HG03135 (cell line): ENCODE measurements around the gene RPH3AL.
"Not testable (repeated sequence)": the region's sequence is repeated elsewhere in the genome, so short reads cannot be mapped to it uniquely, and the experiment has no call there.

Experiments used
- ATAC-seq: cut with Tn5 transposase; IDR thresholded peaks from one replicate; pipeline ENCODE4 v1.9.1; 2021; ENCODE audit warnings: mild to moderate bottlenecking, moderate library complexity; ENCODE audit not compliant: unreplicated experiment

Gene RPH3AL

DNA sequence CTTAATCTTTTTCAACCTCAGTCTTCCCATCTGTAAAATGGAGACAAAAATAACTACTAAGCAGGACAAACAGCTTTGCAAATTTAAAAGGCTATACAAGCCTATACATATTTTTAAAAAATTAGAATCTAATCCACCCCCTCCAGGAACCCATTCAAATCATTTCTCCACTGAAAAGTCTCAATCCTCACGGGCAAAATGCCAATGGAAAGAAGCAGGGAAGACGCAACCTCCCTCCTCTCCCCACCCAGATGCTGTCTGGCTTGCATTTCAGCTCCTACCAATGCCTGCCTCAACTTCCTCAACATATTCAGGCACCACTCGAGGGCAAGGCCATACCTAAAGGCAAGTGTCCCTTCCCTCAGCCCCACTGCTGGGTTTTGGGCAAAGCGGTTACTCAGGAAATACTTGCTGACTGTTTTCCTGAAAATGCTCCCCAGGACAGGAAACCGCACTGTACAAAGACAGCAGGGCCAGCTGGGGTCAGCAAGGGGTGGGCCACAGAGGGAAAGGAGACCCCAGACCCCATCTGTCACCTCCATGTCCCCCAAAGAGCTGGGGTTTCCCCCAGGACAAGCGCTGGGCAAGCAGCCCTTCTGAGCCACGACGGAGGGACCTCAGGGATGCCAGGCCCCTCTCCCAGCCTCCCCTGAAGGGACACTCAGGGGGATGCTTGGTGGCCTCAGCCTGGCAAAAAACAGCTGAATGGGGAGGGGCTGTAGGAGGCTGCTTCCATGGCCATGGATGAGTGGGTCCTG lies 123.5 kb downstream of the RPH3AL start:
- ATAC-seq: no peak

DNA sequence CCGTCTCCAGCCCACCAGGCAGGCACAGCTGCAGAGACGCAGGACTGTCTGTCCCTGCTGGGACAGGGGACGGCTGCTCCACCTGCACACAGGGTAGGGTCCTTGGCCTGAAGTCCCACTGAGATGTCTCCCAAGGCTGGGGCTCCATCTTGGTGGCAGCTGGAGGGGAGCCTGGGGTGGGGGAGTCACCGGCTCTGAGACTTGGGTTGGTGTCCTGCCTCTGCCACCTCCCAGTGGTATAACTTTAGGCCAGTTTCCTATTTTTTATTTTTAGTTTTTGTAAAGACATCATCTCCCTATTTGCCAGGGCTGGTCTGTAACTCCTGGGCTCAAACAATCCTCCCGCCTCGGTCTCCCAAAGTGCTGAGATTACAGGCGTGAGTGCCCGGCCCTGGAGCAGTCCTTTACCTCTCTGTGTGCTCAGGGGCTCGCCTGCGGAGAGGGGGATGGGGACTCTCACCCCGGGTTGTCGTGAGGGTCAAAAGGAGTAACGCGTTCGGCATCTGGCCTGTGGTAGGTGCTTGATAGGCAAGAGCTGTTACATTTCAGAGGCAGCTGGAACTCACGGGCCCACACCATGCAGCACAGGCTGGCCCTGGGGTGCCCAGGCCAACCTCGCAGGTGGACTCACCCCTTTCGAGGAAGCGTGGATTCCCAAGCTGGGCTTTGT lies 124.5 kb downstream of the RPH3AL start:
- no peak for ATAC-seq

DNA sequence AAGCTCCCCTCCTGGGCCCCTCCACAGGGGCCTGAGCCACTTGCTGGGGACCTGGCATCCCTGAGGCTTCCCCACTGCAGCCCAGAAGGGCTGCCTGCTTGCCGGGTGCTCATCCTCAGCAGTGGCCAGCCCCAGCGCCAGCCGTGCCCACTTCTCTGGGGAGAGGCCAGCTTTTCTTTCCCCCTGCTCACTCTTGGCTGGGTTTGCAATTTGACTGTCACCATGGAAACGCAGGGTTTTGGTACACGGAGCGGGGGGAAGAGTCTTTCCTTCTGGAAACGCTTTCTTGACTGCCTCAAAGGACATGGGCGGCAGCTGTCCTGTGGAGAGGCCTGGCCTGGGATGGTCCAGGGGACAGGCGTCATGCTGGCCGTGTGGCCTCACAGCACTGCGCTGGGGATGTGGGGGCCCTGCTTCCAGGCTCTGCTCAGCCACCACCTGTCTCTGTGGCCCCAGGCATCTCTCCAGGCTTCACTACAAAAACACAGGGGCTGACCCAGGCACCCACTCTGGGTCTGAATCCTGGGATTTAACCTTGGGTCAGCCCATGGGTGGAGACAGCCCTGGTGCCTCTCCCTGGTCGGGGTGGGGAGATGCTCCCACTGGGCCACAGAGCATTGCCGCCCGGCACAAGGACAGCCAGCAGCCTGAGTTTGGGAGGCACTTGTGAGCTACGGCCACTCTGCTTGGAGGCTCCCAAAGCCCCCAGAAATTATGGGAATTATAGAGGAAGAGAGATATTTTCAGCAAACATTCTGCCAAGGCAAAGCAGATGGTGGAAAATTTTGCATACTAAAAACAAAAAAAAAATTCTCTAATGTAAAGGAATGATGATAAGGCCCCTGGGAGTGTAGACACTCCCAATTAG lies 125.3 kb downstream of the RPH3AL start:
- no peak for ATAC-seq

DNA sequence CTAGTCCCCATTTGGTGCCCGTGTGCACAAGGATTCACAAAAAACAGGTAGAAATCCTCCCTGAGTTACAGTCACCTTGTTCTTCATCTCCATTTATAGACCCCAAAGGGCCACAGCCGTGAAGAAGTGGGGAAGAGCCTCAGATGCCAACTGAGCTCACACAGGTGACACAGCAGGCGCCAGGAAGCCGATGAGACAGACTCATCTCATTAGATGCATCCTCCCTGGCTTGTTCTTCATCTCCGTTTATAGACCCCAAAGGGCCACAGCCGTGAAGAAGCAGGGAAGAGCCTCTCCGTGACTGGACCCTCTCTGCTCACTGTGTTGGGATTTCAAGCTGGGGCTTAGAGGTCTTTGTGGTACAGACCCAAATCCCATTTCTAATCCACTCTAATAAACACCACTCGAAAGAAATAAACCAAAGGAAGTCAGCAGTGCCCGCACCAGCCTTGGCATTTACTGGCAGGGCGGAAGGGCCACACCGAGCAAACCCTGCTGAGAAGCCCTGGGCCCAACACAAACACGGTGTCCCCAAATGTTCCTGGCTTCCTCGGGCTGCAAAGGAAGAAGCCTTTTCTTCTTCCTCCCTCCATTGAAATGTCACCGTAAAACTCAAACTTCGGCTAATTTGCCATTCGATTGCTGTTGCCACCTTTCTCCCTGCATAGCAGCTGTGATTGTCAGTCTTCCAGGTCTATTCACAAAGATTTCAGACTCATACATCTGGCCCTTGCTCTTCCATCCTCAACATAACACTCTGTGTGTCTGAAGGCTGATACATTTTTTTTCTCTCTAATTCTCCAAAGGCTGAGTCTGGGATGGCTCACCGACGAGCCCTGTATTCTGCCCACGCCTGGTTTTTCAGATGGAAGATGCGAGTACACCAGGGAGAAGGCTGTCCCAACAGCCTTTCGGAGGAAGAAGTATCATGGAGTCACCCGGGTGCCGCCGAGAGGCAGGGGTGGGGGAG lies 126.2 kb downstream of the RPH3AL start:
- no peak for ATAC-seq

DNA sequence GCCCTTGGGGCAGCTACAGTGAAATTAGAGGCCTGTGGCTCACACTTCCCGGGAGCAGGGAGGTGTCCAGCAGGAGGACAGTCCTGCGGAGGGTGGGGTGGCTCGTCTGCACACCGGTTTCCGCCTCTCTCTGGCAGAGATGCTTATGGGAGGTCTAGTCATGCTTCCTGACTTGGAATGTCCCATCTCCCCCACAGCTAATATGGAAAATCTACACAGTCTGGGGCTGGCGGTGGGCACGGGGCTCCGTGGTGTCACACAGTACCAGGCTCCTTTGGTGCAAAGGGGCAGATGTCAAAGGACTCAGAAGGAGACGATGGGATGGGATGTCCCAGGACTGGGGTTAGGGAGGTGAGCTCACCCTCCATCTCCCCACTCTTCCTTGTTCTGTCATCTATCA lies 127.1 kb downstream of the RPH3AL start:
- ATAC-seq: no peak

DNA sequence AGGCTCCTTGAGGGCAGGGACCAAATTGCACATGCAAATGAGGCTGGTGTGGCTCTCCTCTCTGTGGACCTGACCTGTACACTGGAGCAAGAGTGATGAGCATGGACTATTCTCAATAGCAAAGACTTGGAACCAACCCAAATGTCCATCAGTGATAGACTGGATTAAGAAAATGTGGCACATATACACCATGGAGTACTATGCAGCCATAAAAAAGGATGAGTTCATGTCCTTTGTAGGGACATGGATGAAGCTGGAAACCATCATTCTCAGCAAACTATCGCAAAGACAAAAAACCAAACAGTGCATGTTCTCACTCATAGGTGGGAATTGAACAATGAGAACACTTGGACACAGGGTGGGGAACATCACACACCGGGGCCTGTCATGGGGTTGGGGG lies 128.0 kb downstream of the RPH3AL start:
- ATAC-seq: not testable (repeated sequence)

DNA sequence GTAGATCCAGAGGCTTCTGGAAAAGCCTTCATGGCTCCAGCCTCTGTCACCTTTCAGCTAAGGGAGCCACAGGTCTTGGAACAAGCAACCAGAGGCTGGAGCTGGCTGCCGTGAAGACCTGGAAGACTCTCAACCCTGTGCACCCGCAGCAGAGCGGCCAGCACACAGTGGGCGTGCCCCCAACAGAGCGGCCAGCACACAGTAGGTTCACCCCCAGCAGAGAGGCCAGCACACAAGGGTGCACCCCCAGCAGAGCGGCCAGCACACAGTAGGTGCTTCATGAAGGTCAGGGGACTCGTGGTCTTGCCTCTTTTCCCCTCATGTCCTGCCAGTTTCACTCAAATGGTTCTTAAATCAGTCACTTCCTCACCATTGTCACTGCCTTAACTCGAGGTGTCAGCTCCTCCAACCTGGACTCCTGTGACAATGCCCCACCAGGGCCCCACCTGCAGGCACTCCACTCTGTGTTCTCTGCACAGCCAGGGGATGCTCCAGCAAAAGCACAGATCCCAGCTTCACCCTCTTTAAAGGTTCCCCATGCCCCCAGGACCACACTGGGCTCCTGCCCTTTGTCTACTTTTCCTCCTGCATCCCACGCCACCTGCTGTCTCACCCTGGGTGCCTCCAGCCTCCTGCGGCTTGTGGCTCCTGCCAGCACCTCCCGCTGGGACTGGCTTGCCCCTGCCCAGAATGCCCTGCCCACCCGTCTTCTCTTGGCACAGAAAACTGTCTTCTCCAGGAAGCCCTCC lies 128.7 kb downstream of the RPH3AL start:
- no peak for ATAC-seq

DNA sequence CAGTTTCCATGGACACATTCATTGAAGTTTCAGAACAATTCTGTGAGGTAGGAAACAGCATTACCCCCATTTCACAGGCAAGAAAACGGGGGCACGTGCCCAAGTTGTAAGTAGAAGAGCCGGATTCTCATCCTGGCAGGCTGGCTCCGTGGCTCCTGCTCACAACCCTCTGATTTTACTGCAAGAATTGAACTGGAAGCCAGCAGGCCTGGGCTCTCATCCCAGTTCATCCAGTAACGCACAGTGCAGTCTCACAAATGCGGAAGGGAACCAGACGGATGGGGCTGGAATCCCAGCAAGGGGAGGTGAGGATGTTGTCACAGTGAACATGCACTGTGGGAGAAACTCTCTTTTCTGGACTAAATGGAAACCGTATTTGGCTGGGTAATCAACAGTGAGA lies 130.4 kb downstream of the RPH3AL start:
- no peak for ATAC-seq

DNA sequence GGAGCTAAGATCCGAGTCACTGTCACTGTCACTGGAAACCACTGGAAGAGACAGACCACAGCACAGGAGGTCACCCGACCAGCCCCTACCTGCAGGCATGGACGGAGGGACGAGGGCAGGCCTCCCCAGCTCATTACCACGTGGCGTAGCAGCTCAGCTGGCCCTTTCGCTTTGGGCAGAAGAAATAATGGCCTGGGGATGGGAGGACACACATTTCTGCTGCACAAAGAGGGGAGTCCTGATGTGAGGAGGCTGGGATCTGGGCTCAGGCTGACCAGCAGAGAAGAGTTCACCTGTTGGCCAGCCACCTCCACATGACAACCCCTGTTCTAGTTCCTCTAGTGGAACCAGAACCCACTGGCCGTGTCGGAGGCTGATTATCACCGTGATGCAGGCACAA lies 132.9 kb downstream of the RPH3AL start:
- ATAC-seq: no peak

DNA sequence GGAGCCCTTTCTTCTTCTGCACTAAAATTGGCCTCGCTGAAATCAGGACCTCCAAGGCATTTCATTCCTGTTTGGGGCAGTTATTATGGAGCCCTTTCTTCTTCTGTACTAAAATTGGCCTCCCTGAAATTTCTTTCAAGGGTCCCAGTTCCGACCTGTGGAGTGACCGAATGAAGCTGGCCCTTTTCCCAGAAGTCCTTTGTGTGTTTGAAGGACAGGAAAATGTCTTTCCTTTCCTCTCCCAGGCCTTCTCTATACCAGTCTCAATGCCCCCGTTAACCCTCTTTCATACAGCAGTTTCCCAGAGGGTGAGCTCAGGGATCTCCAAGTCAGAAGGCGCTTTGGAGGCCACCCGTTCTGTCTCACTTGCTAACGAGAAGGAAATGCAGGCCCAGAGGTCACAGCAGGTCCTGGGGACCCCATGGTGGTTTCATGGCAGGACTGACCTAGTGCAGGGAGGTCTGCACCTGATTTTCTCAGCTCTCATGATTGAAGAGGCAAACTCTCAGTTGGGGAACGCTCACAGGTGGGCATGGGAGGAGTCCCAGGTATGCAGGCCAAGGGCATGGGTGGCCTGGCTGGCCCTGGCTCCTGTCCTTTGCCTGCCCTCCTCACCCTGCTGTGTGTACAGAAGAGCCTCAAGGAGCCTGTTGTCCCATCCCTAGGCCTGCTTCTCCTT lies 134.0 kb downstream of the RPH3AL start:
- ATAC-seq: no peak

DNA sequence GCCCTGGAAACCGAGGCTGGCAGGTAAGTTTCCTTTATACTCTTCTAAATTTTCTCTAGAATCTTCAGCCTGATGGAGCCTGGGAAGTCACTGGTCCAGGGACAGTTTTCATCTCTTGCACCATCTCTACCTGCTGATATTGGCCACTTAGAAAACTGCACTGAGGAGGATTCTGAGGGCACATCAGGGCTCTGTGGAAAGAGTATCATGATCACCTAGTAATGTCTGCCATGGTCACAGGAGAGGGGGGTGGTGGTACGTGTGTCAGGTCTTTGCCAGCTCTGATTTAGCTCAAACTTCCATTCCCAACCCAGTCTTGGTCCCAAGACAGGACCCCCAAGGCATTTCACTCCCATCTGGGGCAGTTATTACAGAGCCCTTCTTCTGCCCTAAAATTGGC lies 136.0 kb downstream of the RPH3AL start:
- ATAC-seq: no peak

DNA sequence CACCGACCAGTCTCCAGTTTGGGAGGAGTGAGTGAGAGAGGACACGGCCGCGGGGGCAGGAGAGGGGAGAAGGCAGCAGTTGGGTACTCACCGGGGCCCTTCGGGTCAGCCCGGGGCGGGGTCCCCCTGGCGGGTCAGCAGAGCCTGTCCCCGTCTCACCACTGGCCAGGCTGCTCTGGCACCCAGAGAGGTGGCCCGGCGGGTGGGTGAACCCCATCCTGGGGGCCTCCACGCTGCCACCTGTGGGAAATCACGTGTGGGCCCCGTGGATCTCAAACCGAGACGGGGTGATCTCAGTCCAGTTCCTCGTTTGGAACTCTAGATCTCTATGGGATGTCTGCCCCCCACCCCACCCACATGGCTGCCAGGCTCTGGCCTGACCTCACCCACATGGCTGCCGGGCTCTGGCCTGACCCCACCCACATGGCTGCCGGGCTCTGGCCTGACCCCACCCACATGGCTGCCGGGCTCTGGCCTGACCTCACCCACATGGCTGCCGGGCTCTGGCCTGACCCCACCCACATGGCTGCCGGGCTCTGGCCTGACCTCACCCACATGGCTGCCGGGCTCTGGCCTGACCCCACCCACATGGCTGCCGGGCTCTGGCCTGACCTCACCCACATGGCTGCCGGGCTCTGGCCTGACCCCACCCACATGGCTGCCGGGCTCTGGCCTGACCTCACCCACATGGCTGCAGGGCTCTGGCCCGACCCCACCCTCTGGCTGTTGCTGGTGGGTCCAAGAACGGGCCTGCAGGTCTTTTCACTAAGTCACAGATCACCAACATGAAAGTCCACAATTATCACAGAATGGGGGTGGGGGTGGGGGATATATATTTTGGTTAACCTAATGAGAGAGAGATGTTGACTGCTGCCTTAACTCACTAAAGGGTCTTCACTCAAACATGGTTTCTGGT lies 136.8 kb downstream of the RPH3AL start:
- not testable (repeated sequence) for ATAC-seq

DNA sequence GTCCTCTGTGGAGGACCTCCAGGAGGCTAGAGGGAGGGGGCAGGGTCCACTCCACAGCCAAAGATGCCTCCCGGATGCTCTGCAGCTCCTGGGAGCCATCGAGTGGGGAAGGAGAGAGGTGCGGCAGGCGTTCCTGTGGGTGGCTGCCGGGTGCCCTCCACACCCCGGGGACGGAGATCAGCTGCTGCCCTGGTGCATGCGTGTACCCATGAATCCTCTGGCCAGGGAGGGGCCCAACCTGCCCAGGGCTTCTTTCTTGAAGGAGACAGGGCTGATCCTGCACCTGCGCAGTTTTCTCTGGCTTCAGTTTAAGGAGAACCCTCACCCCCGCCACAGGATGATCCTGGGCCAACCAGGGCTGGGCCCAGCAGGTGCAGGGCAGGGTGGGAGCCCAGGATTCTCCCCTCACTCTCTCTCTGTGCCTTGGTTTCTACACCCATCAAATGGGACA lies 137.7 kb downstream of the RPH3AL start:
- ATAC-seq: no peak

DNA sequence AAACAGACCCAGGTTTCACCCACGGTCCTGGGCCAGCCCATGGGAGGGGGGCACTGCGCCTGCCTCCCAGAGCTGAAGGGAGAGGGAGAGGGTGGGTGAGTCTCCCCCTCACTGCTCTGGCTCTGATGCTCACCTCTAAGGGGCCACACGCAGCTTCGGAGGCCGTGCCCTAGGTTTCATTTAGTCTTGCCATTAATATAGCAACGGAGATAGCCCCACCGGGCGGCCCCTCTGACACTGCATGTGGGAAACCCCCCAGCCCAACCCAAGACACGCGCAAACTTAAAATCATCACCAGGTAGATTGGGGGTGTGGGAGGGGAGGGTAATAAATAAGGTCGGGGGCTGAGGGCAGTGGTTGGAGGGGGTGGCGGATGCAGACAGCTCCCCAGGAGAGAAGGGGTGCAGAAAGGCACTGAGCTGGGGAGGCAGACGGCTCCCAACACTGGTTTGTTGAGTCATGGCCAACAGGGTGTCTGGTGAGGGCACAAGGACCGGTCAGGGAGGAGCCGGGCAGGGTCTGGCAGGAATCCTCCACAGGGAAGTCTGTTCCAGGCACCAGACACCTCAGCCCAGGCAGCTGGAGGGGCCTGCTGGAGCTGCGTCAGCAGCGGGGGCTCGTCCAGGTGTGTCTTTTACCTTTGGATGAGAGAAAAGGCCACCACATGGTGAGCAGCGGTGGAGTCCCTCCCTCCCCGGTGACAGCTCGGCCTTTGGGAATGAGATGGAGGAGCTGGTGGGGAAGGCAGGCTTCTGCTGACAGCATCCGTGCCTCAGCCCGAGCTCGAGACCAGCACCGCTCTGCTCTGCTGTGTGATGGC lies 139.1 kb downstream of the RPH3AL start:
- no peak for ATAC-seq

DNA sequence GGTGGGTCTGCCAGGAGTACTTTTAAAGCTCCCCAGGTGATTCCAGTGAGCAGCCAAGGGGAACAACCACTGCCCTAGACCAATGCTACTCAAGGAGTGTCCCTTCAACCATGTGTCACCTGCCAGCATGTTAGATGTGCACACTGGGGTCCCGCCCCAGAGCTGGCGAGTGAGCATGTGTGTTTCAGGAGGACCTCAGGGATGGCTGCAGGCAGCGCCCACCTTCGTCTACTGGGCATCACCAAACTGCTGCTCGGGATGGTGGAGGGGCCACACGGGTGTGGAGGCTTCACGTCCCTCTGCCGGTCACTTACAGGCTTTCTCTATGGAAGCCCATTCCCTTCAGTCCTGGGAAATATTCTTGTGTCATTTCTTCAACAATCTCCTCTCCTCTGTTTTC lies 142.2 kb downstream of the RPH3AL start:
- no peak for ATAC-seq

DNA sequence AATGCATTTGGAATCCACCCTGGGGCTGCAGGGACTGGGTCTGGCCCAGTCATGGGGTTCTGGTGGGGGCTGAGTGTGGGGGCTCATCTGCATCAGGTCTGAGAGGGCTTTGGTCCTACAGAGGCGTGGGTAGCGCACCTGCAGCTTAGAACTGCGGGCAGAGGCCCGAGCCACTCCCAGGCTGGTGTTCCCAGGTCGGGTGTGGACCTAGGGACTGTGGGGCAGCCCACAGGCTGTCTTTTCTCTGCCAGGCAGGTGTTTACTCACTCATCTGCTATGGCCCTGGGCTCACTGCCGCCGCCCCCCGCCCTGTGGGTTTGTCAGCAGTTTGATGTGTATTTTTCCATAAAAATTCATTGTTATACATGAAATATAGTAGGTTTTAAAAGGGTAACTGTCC lies 144.2 kb downstream of the RPH3AL start:
- no peak for ATAC-seq

DNA sequence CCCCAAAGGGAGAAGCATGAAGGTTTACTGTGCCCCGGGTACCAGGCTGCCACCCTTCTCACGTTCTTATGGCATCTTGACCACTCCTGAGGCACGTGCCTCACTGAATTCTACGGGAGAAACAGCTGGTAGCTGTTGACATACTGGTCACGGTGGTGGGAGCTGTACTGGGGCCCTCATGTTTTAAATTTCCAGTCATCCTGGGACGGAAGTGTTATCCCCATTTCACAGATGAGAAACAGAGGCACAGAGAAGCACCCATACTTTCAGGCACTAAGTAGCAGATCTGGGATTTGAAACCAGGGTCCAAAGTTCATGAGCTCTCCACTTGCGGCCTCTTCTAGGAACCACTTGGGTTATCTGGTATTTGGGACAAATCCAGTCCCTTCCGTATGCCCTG lies 144.8 kb downstream of the RPH3AL start:
- ATAC-seq: no peak
